Measurements from ENCODE around the gene LRP1B.

- no peak for TF ChIP-seq POLR2AphosphoS5 (IDR thresholded peaks at IDR 0.05; ENCODE audit: low read depth, low read length)
- no peak for TF ChIP-seq TAF1 (IDR thresholded peaks at IDR 0.05; ENCODE audit: borderline replicate concordance, insufficient read depth, low read length)
- TF ChIP-seq REST (IDR thresholded peaks at IDR 0.05; ENCODE audit: insufficient read depth in 1 of 2, low read depth in 2 of 2, low read length in 2 of 2): no peak
- no peak for TF ChIP-seq SIN3A (IDR thresholded peaks at IDR 0.05; ENCODE audit: borderline replicate concordance, insufficient read depth, low read length)
- no peak for TF ChIP-seq FOXP2 (optimal IDR thresholded peaks at IDR 0.05; ENCODE audit: borderline replicate concordance, extremely low read depth, extremely low read length, insufficient read depth)
These were observed 565.2 kb downstream of the LRP1B start for GRCh38 chr2:141565597-141565996.

Measured in PFSK-1 (cell line).